ENCODE data around the gene METTL2B.
"Not testable (repeated sequence)": the region's sequence is repeated elsewhere in the genome, so short reads cannot be mapped to it uniquely, and the experiment has no call there.

Gene METTL2B

DNA sequence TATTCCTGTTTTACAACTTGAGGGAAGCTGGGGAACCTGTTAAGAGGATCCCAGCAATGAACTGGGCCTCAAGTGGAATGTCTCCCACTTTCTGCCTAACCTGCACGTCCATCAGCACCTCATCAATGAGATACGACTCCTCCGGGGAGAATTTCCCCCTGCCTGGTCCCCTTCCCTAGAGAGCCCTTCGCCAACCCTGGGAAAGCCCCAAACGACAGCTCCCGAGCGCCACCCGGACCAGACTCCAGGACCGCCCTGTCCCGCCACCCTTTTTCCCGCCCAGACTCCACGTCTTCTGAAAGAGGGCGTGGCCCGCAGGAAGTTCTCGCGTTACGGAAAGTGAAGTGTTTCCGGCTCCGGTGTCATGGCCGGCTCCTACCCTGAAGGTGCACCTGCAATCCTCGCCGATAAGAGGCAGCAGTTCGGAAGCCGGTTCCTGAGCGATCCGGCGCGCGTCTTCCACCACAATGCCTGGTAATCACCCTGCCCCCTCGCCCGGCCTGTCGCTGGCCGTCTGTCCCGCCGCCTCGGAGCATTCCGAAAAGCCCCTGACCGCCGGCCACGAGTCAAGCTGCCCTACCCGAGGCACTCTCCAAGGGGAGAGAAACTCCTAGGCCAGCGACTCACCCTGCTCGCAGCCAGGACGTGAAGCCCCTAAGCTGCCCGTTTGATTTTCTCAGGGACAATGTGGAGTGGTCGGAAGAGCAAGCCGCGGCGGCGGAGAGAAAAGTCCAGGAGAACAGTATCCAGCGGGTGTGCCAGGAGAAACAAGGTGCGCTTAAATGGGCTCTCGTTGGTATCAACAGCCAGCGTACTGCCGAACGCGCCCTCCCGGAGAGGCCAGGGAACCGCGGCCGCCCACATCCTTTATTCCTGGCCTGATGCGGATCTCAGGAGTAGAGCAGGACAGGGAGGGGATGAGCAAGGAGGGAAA is at the start of gene METTL2B:
TSS of gene METTL2B (plus strand) at position 347 of the 934 bp plus-strand sequence. CDS start at position 365, 18 bp downstream.
- H3K27me3 ChIP-seq (ENCODE audit: control insufficient read depth, insufficient read depth, low read length); H3K4me1 ChIP-seq (ENCODE audit: control insufficient read depth, insufficient read depth, low read length); H3K9me3 ChIP-seq (ENCODE audit: control insufficient read depth, insufficient read depth, low read depth, low read length): not testable (repeated sequence)
- peak within 1 kb of the TSS; percentile 87 for H3K4me3 ChIP-seq (ENCODE audit: low read depth, low read length)
- H3K27ac ChIP-seq (ENCODE audit: low read depth, low read length): peak within 1 kb of the TSS; percentile 77
- peaks cover 24% of the 10 kb centered on the region for H3K36me3 ChIP-seq (ENCODE audit: control insufficient read depth, insufficient read depth, low read length)
- H3K9ac ChIP-seq (ENCODE audit: low read length): peak within 1 kb of the TSS; percentile 92

DNA sequence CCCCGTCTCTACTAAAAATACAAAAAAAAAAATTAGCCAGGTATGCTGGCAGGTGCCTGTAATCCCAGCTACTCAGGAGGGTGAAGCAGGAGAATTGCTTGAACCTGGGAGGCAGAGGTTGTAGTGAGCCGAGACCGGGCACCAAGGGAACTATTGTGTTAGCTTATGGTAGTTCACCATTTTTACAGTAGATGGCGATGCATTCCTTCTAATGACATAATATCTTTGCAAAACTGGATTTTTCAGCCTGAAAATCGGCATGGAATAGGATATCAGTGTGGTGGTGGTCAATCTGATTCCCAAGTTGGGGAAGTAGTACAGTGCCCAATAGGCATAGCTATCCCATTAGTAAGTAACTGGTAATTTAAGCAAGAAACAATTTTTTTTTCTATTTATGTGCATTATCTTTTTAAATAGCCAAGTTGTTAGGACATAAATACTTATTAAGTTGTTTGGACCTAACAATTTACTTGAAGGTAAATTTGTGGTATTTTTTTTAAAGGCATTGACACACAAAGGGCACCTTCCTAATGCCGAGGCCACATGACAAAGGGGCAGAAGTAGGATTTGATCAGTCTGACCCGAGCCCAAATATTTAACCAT is 49.2 kb upstream of the METTL2B start:
- Histone ChIP-seq H3K4me1 (ENCODE audit: control insufficient read depth, insufficient read depth, low read length) (peaks cover 16% of the 10 kb centered on the region), H3K36me3 (ENCODE audit: control insufficient read depth, insufficient read depth, low read length) (no peaks in the 10 kb centered on the region), H3K27me3 (ENCODE audit: control insufficient read depth, insufficient read depth, low read length) (no peaks in the 10 kb centered on the region), H3K9ac (ENCODE audit: low read length) (no peak overlapping the region), H3K9me3 (ENCODE audit: control insufficient read depth, insufficient read depth, low read depth, low read length) (no peaks in the 10 kb centered on the region), H3K4me3 (ENCODE audit: low read depth, low read length) (no peak overlapping the region), H3K27ac (ENCODE audit: low read depth, low read length) (no peak overlapping the region)

GRCh38 chr7:128430207-128430606 is 46.3 kb upstream of the METTL2B start:
- H3K4me1 ChIP-seq (ENCODE audit: control insufficient read depth, insufficient read depth, low read length): peaks cover 27% of the 10 kb centered on the region

GRCh38 chr7:128431221-128431620 is 45.3 kb upstream of the METTL2B start:
- no peak overlapping the region for H3K4me3 ChIP-seq (ENCODE audit: low read depth, low read length)
- H3K4me1 ChIP-seq (ENCODE audit: control insufficient read depth, insufficient read depth, low read length): peaks cover 36% of the 10 kb centered on the region
- H3K27ac ChIP-seq (ENCODE audit: low read depth, low read length): no peak overlapping the region
- no peaks in the 10 kb centered on the region for H3K9me3 ChIP-seq (ENCODE audit: control insufficient read depth, insufficient read depth, low read depth, low read length)
- H3K27me3 ChIP-seq (ENCODE audit: control insufficient read depth, insufficient read depth, low read length): no peaks in the 10 kb centered on the region
- H3K36me3 ChIP-seq (ENCODE audit: control insufficient read depth, insufficient read depth, low read length): no peaks in the 10 kb centered on the region
- no peak overlapping the region for H3K9ac ChIP-seq (ENCODE audit: low read length)

More at GRCh38 chr7:128430207-128430606, 46.3 kb upstream of the METTL2B start:
- Histone ChIP-seq H3K27me3 (ENCODE audit: control insufficient read depth, insufficient read depth, low read length) (no peaks in the 10 kb centered on the region), H3K36me3 (ENCODE audit: control insufficient read depth, insufficient read depth, low read length) (no peaks in the 10 kb centered on the region), H3K4me3 (ENCODE audit: low read depth, low read length) (no peak overlapping the region), H3K27ac (ENCODE audit: low read depth, low read length) (no peak overlapping the region), H3K9me3 (ENCODE audit: control insufficient read depth, insufficient read depth, low read depth, low read length) (no peaks in the 10 kb centered on the region), H3K9ac (ENCODE audit: low read length) (no peak overlapping the region)

- no peak overlapping the region for H3K4me3 ChIP-seq (ENCODE audit: low read depth, low read length)
- no peak overlapping the region for H3K27ac ChIP-seq (ENCODE audit: low read depth, low read length)
- peaks cover 36% of the 10 kb centered on the region for H3K4me1 ChIP-seq (ENCODE audit: control insufficient read depth, insufficient read depth, low read length)
- no peaks in the 10 kb centered on the region for H3K27me3 ChIP-seq (ENCODE audit: control insufficient read depth, insufficient read depth, low read length)
- no peak overlapping the region for H3K9ac ChIP-seq (ENCODE audit: low read length)
- H3K9me3 ChIP-seq (ENCODE audit: control insufficient read depth, insufficient read depth, low read depth, low read length): no peaks in the 10 kb centered on the region
- no peaks in the 10 kb centered on the region for H3K36me3 ChIP-seq (ENCODE audit: control insufficient read depth, insufficient read depth, low read length)
Observed at GRCh38 chr7:128431754-128432153, 44.8 kb upstream of the METTL2B start.

DNA sequence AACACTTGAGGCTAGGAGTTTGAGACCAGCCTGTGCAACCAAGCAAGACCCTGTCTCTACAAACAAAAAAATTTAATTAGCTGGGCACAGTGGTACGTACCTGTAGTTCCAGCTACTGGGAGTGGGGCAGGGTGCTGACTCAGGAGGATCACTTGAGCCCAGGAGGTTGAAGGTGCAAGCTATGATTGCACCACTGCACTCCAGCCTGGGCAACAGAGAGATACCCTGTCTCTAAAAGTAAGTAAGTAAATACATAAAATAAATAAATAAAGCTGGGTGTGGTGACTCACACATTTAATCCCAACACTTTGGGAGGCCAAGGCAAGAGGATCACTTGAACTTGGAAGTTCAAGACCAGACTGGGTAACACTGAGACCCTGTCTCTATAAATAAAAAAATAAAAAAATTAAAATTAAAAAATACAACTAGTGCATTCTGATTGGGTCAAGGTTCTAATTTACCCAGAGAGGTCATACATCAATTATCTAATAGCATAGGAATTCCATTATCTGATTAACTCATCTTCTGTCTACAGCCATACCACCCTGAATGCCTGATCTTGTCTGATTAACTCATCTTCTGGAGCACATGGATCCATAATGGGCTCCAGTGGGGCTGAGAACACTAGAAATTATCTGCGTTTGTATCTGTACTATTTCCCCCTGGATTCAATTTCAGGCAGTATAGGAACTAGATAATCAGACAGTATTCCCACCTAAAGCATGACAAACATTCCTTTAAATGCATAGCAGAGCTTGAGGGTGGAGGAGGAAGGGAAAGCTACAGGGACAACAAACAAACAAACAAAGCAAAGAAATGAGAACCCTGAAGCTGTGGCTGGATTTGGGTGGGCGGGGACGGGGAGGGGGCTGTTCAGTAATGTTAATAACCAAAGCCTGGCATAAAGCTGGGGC is 41.9 kb upstream of the METTL2B start:
- Histone ChIP-seq H3K27ac (ENCODE audit: low read depth, low read length) (no peak overlapping the region), H3K36me3 (ENCODE audit: control insufficient read depth, insufficient read depth, low read length) (no peaks in the 10 kb centered on the region), H3K4me3 (ENCODE audit: low read depth, low read length) (no peak overlapping the region), H3K27me3 (ENCODE audit: control insufficient read depth, insufficient read depth, low read length) (no peaks in the 10 kb centered on the region), H3K9me3 (ENCODE audit: control insufficient read depth, insufficient read depth, low read depth, low read length) (no peaks in the 10 kb centered on the region), H3K4me1 (ENCODE audit: control insufficient read depth, insufficient read depth, low read length) (peaks cover 36% of the 10 kb centered on the region), H3K9ac (ENCODE audit: low read length) (no peak overlapping the region)

DNA sequence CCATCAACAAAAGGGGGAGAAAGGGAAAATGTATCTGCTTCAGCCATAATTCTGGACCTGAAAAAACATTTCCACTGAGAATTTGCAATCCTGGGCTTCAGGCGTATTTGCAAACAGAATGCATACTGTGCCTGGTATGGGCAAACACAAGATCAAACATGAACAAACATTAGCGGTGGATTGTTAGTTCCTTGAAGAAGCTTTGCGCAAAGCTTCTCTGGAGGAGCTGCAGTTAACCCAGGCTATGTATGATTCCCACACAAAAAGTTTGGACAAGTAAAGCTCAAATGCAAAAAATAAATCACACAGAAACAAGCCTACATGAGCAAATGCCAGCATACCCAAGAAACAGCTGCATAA is 41.2 kb upstream of the METTL2B start:
- no peak overlapping the region for H3K4me3 ChIP-seq (ENCODE audit: low read depth, low read length)
- no peaks in the 10 kb centered on the region for H3K9me3 ChIP-seq (ENCODE audit: control insufficient read depth, insufficient read depth, low read depth, low read length)
- no peak overlapping the region for H3K27ac ChIP-seq (ENCODE audit: low read depth, low read length)
- no peaks in the 10 kb centered on the region for H3K36me3 ChIP-seq (ENCODE audit: control insufficient read depth, insufficient read depth, low read length)
- H3K4me1 ChIP-seq (ENCODE audit: control insufficient read depth, insufficient read depth, low read length): peaks cover 36% of the 10 kb centered on the region
- H3K9ac ChIP-seq (ENCODE audit: low read length): no peak overlapping the region
- H3K27me3 ChIP-seq (ENCODE audit: control insufficient read depth, insufficient read depth, low read length): no peaks in the 10 kb centered on the region

GRCh38 chr7:128437426-128438332 is 38.9 kb upstream of the METTL2B start:
- Histone ChIP-seq H3K27me3 (ENCODE audit: control insufficient read depth, insufficient read depth, low read length) (no peaks in the 10 kb centered on the region), H3K9me3 (ENCODE audit: control insufficient read depth, insufficient read depth, low read depth, low read length) (no peaks in the 10 kb centered on the region), H3K27ac (ENCODE audit: low read depth, low read length) (no peak overlapping the region), H3K4me1 (ENCODE audit: control insufficient read depth, insufficient read depth, low read length) (peaks cover 17% of the 10 kb centered on the region), H3K4me3 (ENCODE audit: low read depth, low read length) (no peak overlapping the region), H3K36me3 (ENCODE audit: control insufficient read depth, insufficient read depth, low read length) (no peaks in the 10 kb centered on the region), H3K9ac (ENCODE audit: low read length) (no peak overlapping the region)

GRCh38 chr7:128442356-128442755 is 34.2 kb upstream of the METTL2B start:
- Histone ChIP-seq H3K9me3 (ENCODE audit: control insufficient read depth, insufficient read depth, low read depth, low read length) (no peaks in the 10 kb centered on the region), H3K4me1 (ENCODE audit: control insufficient read depth, insufficient read depth, low read length) (peaks cover 16% of the 10 kb centered on the region; the same call in 1 of the 2 replicates), H3K4me3 (ENCODE audit: low read depth, low read length) (no peak overlapping the region), H3K36me3 (ENCODE audit: control insufficient read depth, insufficient read depth, low read length) (no peaks in the 10 kb centered on the region), H3K27me3 (ENCODE audit: control insufficient read depth, insufficient read depth, low read length) (no peaks in the 10 kb centered on the region), H3K27ac (ENCODE audit: low read depth, low read length) (no peak overlapping the region), H3K9ac (ENCODE audit: low read length) (no peak overlapping the region)

Measured in HUES6 (cell line).